Measurements from ENCODE around the gene CCDC8. TPM values are rescaled to one million over a fixed set of nuclear protein-coding genes. Genes with fewer than 3 reads are reported as not detected.
"Not testable (repeated sequence)": the region's sequence is repeated elsewhere in the genome, so short reads cannot be mapped to it uniquely, and the experiment has no call there.

Gene CCDC8
- total RNA-seq, 1 experiment from 2014 or later, result not detected

DNA sequence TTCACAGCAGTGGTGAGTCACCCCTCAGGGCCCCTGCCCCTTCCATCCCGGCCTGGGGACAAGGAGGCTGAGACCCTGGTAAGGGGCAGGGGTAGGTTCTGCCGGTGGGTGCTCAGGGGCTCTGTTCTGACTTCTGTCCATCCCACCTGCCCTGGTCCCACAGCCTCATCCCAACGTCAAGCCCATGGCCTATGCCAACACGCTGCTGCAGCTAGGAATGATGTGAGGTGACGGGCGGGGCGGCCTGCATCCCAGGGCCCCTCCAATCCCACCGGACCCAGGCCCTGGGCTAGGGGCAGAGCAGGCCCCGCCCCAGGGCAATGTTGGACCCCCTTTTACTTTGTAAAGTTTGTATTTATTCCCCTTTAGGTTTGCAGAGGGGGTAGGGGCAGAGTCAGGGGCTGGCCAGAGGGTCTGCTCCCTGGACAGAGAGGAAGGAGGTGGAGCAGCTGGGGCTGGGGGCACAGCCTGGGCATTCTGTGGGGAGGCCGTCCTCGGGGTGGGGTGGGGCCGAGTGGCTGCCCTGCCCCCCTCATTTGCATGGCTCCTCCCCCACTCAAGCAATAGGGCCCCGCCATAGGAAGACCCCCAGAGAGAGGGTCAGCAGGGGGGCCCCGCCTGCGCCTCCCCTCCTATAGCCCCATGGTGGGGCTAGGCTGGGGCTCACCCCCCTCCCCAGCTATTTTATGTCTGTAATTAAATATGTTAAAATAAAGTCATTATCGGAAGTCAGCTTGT lies 23.1 kb downstream of the CCDC8 start:
- in situ Hi-C loops (cut with HindIII; ENCODE audit: low pct_unique_long_range_greater_than_20kb, low sequenced_read_pairs), result no loop called here
- no peak for DNase-seq (ENCODE audit: low read depth, low spot score)

GRCh38 chr19:46388311-46389095 lies 24.9 kb downstream of the CCDC8 start:
- DNase-seq (ENCODE audit: low read depth, low spot score), result no peak
- in situ Hi-C loops (cut with HindIII; ENCODE audit: low pct_unique_long_range_greater_than_20kb, low sequenced_read_pairs), result no loop called here

DNA sequence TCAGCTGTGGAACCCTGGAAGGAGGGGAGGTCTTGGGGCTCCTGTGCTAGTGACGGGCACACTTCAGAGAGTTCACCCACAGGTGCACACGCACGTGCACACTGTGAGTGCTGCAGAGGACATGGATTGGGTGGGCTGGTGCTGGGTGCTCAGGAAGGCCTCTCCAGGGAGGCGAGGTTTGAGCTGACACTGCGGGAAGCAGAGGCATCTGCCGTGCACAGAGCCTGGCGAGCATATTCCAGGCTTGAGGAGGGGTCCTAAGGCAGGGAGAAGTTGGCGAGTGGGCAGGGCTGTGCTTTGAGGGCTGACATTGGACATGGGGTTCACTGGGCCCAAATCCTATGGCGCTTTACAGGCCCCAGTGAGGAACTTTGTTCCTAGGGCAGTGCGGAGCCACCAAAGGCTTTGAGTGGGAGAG lies 25.6 kb downstream of the CCDC8 start:
- in situ Hi-C loops (cut with HindIII; ENCODE audit: low pct_unique_long_range_greater_than_20kb, low sequenced_read_pairs), result no loop called here
- DNase-seq (ENCODE audit: low read depth, low spot score), result no peak

GRCh38 chr19:46386996-46387712 lies 26.2 kb downstream of the CCDC8 start:
- DNase-seq (ENCODE audit: low read depth, low spot score), result no peak
- in situ Hi-C loops (cut with HindIII; ENCODE audit: low pct_unique_long_range_greater_than_20kb, low sequenced_read_pairs), result no loop called here

DNA sequence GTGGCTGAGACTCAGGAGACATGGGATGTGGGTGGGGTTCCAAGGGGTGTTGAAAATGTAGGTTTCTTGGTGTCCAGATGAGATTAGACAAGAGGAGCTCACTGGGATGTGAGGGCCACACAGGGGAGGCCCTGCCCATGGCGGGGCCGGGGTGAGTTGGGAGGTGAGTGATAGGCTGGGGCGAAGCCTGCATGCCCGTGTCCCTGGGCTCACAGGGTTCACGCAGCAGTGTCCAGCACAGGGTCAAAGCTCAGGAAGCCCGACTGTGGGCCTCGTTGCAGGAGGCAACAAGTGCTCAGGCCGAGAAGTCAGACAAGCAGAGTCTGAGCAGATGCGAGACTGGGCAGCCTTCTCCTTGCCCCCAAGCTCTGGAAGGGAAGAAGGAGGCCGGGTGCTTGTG lies 27.2 kb downstream of the CCDC8 start:
- no peak for DNase-seq (ENCODE audit: low read depth, low spot score)
- in situ Hi-C loops (cut with HindIII; ENCODE audit: low pct_unique_long_range_greater_than_20kb, low sequenced_read_pairs), result no loop called here

DNA sequence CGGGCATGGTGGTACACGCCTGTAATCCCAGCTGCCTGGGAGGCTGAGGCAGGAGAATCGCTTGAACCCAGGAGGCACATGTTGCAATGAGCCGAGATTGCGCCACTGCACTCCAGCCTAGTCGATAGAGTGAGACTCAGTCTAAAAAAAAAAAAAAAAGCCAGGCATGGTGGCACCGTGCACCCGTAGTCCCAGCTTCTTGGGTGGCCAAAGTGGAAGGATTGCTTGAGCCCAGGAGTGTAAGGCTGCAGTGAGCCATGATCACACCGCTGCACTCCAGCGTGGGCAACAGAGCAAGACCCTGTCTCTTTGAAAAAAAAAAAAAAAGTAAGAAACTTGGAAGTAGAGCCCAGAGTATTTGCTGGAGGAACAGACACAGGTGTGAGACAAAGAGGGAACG lies 27.7 kb downstream of the CCDC8 start:
- DNase-seq (ENCODE audit: low read depth, low spot score), result no peak
- in situ Hi-C loops (cut with HindIII; ENCODE audit: low pct_unique_long_range_greater_than_20kb, low sequenced_read_pairs), result no loop called here

DNA sequence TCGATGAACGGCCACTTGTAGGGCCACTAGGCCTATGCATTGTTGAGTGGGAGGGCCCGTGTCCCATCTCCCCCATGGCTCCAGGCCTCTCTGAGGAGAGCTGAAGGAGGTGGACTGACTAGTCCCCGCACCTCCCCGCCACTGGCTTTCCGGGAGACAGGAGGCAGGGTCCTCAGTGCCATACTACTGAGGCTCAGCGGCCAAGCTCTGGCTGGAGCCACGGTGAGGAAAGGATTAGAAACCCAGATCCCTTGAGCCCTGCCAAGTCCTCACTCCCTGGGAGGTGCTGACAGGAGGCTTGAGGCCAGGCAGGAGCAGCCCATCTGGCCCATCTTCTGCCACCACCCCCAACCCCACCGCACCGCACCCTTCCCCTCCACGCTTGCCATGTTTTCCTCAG lies 29.0 kb downstream of the CCDC8 start:
- no peak for DNase-seq (ENCODE audit: low read depth, low spot score)
- in situ Hi-C loops (cut with HindIII; ENCODE audit: low pct_unique_long_range_greater_than_20kb, low sequenced_read_pairs), result no loop called here

DNA sequence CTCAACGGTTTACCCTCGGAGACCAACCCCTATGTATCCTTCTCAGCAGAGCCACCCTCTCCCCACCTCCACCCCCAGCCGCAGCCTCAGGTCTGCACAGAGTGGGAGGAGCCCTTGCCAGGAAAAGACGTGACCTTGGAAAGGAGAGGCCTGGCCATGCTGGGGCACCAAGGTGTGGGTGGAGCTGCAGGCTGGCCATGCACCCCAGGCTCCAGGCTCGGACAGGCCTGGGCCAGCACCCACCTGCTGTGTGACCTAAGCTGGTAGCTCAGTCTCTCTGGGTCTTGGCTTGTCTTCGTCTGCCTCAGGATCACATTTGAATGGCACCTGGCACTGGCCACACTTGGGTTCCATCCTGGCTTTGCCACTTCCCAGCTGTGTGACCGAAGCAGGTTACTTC lies 29.5 kb downstream of the CCDC8 start:
- in situ Hi-C loops (cut with HindIII; ENCODE audit: low pct_unique_long_range_greater_than_20kb, low sequenced_read_pairs), result no loop called here
- DNase-seq (ENCODE audit: low read depth, low spot score), result no peak

- in situ Hi-C loops (cut with HindIII; ENCODE audit: low pct_unique_long_range_greater_than_20kb, low sequenced_read_pairs), result no loop called here
- DNase-seq (ENCODE audit: low read depth, low spot score), result no peak
These were observed 30.1 kb downstream of the CCDC8 start for GRCh38 chr19:46383171-46383815.

DNA sequence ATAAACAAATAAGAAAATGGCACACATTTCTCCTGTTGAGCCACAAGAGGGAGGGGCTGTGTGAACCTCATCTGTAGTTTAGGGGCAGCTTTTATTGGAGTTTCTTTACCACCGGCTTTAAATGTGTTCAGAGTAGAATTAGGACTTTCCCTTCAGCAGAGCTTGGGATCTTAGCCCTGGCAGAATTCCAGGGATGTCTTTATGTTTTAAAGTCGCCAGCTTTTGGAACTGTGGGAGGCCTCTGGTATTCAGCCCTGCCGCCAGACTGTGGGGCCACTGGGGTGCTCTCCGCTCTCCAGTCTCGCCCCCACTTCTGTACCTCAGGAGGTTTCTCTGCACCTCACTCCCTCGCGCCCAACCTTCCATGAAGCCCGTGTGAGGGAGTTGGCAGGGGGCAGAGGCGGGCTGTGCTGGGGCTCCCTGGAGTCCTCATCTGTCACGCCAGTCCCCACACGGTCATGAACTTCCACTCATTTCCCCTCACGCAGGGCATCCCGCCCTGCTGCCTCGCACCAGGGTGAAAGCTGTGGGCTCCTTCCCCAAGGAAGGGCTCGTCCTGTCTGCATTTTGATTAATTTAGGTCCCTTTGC lies 31.5 kb downstream of the CCDC8 start:
- in situ Hi-C loops (cut with HindIII; ENCODE audit: low pct_unique_long_range_greater_than_20kb, low sequenced_read_pairs), result no loop called here
- DNase-seq (ENCODE audit: low read depth, low spot score), result no peak

DNA sequence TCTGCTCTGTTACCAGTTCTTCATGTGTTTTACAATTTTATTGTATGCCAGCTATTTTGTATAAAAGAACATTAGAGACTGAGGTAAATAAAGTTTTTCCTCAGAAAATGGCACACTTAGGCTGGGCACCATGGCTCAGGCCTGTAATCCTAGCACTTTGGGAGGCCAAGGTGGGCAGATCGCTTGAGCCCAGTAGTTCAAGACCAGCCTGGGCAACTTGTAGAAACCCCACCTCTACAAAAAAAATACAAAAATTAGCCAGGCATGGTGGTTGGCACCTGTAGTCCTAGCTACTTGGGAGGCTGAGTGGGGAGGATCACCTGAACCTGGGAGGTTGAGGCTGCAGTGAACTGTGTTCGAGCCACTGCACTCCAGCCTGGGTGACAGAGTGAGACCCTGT lies 32.0 kb downstream of the CCDC8 start:
- in situ Hi-C loops (cut with HindIII; ENCODE audit: low pct_unique_long_range_greater_than_20kb, low sequenced_read_pairs), result no loop called here
- no peak for DNase-seq (ENCODE audit: low read depth, low spot score)

GRCh38 chr19:46380690-46381089 lies 32.7 kb downstream of the CCDC8 start:
- DNase-seq (ENCODE audit: low read depth, low spot score), result no peak
- in situ Hi-C loops (cut with HindIII; ENCODE audit: low pct_unique_long_range_greater_than_20kb, low sequenced_read_pairs), result no loop called here

- in situ Hi-C loops (cut with HindIII; ENCODE audit: low pct_unique_long_range_greater_than_20kb, low sequenced_read_pairs), result no loop called here
- DNase-seq (ENCODE audit: low read depth, low spot score), result no peak
These were observed 35.1 kb downstream of the CCDC8 start for GRCh38 chr19:46378268-46378667.

DNA sequence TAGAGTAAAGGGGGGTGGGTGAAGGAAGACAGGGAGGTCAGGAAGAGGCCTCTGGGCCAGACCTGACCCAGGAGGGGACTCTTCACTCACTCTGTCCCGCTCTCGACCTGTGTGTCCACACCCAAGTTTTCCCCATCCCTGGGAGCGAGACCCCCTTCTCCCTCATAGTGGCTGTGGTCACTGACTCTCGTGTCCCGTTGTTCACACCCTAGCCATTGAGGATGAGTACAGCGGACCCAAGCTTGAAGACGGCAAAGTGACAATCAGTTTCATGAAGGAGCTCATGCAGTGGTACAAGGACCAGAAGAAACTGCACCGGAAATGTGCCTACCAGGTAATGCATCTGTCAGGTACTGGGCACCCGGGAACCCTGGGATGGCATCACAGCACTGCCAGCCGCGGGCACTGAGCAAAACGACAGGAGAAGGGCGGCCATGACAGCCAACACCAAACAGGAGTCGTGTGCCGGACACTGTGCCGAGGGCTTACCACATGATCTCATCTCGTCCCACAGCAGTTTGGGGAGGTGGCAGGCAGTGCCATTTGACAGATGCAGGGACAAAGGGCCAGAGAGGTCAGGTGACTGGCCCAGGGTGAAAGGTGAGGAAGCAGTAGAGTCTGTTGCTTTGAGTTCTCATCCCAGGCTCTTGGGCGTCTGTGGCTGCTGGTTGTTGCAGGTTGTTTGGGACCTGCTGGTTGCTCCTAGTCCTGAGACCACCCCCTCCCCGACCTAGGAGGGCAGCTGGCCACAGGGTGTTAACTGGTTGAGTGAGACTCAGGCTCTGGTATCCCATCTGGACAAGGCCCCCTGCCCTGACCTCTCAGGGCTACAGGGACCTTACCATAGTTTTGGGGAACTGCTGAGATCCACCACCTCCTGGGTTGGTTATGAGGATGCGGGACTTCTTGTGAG lies 36.9 kb downstream of the CCDC8 start:
- in situ Hi-C loops (cut with HindIII; ENCODE audit: low pct_unique_long_range_greater_than_20kb, low sequenced_read_pairs), result no loop called here

DNA sequence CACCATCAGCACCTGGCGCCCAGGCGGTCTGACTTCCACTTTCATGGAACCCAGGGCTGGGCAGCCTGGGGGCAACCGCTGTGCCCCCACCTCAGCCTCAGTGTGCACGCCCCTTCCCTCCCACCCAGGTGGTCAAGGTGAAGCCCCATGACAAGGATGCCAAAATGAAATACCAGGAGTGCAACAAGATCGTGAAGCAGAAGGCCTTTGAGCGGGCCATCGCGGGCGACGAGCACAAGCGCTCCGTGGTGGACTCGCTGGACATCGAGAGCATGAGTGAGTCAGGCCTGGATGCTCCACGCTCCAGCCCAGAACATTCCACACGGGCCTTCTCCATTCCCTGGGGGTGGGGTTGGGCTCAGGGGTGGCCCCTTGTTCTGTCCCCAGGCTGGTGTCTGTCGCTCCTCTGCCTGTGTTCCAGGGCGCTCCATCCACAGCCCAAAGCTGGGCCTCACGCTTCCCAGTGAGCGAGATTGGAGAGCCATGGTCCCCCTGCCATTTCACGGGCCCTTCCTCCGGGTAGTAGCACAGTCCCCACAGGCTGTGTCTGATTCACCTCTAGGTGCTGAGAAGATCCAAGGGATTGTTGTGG lies 37.8 kb downstream of the CCDC8 start:
- in situ Hi-C loops (cut with HindIII; ENCODE audit: low pct_unique_long_range_greater_than_20kb, low sequenced_read_pairs); DNase-seq (ENCODE audit: low read depth, low spot score): not testable (repeated sequence)

More for the DNA sequence above, 36.9 kb downstream of the CCDC8 start:
- no peak for DNase-seq (ENCODE audit: low read depth, low spot score)

Data from SK-MEL-5 (cell line).